Measurements from ENCODE around the gene NCCRP1.
"Not testable (repeated sequence)": the region's sequence is repeated elsewhere in the genome, so short reads cannot be mapped to it uniquely, and the experiment has no call there.

GRCh38 chr19:39244410-39245100, 47.8 kb downstream of the NCCRP1 start, which contains the start of gene IFNL3:
- not testable (repeated sequence) for TF ChIP-seq CTCF, EZH2, EZH2phosphoT487 (IDR thresholded peaks at IDR 0.05)
